ENCODE data around the gene SCMH1.

DNA sequence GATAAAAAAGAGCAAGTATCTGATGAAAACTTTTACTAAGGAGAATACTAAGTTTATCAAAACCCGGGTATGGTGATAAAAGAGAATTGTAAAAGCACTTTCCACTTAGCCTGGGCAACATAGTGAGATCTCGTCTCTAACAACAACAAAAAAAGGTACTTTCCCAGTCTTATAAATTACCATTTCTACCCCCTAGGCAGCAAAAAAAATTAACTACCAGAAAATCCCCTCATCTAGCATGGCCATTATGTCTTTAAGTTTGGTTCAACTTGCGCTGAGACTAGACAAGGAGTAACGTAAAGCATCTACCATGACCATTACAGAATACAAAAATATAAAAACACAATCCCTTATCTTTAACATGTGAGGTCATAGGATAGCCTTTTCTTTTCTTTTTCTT lies 141.9 kb downstream of the SCMH1 start:
- TF ChIP-seq, protein P1, sequence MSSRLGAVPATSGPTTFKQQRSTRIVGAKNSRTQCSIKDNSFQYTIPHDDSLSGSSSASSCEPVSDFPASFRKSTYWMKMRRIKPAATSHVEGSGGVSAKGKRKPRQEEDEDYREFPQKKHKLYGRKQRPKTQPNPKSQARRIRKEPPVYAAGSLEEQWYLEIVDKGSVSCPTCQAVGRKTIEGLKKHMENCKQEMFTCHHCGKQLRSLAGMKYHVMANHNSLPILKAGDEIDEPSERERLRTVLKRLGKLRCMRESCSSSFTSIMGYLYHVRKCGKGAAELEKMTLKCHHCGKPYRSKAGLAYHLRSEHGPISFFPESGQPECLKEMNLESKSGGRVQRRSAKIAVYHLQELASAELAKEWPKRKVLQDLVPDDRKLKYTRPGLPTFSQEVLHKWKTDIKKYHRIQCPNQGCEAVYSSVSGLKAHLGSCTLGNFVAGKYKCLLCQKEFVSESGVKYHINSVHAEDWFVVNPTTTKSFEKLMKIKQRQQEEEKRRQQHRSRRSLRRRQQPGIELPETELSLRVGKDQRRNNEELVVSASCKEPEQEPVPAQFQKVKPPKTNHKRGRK (CRISPR knock-in tag; IDR thresholded peaks at IDR 0.05; ENCODE audit: borderline replicate concordance): no peak
- TF ChIP-seq ETV6 (CRISPR knock-in tag; IDR thresholded peaks at IDR 0.05) (no peak), MAX (CRISPR knock-in tag; IDR thresholded peaks at IDR 0.05) (no peak), ZNF423 (CRISPR knock-in tag; IDR thresholded peaks at IDR 0.05) (no peak), ERG (CRISPR knock-in tag; IDR thresholded peaks at IDR 0.05) (no peak), CBFB (CRISPR knock-in tag; IDR thresholded peaks at IDR 0.05; ENCODE audit: low read depth) (no peak), E2F1 (CRISPR knock-in tag; IDR thresholded peaks at IDR 0.05) (no peak), ZNF138 (CRISPR knock-in tag; conservative IDR thresholded peaks at IDR 0.05) (no peak), ARID4B (CRISPR knock-in tag; IDR thresholded peaks at IDR 0.05; ENCODE audit: borderline replicate concordance) (no peak), GABPB1 (CRISPR knock-in tag; IDR thresholded peaks at IDR 0.05) (no peak), USF2 (CRISPR knock-in tag; IDR thresholded peaks at IDR 0.05) (no peak)
- TF ChIP-seq, protein P2, sequence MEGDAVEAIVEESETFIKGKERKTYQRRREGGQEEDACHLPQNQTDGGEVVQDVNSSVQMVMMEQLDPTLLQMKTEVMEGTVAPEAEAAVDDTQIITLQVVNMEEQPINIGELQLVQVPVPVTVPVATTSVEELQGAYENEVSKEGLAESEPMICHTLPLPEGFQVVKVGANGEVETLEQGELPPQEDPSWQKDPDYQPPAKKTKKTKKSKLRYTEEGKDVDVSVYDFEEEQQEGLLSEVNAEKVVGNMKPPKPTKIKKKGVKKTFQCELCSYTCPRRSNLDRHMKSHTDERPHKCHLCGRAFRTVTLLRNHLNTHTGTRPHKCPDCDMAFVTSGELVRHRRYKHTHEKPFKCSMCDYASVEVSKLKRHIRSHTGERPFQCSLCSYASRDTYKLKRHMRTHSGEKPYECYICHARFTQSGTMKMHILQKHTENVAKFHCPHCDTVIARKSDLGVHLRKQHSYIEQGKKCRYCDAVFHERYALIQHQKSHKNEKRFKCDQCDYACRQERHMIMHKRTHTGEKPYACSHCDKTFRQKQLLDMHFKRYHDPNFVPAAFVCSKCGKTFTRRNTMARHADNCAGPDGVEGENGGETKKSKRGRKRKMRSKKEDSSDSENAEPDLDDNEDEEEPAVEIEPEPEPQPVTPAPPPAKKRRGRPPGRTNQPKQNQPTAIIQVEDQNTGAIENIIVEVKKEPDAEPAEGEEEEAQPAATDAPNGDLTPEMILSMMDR (IDR thresholded peaks at IDR 0.05): no peak
- TF ChIP-seq, protein P3, sequence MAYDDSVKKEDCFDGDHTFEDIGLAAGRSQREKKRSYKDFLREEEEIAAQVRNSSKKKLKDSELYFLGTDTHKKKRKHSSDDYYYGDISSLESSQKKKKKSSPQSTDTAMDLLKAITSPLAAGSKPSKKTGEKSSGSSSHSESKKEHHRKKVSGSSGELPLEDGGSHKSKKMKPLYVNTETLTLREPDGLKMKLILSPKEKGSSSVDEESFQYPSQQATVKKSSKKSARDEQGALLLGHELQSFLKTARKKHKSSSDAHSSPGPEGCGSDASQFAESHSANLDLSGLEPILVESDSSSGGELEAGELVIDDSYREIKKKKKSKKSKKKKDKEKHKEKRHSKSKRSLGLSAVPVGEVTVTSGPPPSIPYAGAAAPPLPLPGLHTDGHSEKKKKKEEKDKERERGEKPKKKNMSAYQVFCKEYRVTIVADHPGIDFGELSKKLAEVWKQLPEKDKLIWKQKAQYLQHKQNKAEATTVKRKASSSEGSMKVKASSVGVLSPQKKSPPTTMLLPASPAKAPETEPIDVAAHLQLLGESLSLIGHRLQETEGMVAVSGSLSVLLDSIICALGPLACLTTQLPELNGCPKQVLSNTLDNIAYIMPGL (CRISPR knock-in tag; IDR thresholded peaks at IDR 0.05): no peak
